ENCODE data around the gene POLD1. TPM values are rescaled to one million over a fixed set of nuclear protein-coding genes. Genes with fewer than 3 reads are reported as not detected.

The POLD1 gene
- polyA plus RNA-seq (2012; rRNA removed), result 28.6 and 33.6 TPM in 2 replicates
- polyA plus RNA-seq (2012; cell fraction: cytosol; rRNA removed), result 8.1 and 14.9 TPM in 2 replicates
- 109 and 151 TPM in 2 replicates for polyA plus RNA-seq (2012; cell fraction: nucleus; rRNA removed)

DNA sequence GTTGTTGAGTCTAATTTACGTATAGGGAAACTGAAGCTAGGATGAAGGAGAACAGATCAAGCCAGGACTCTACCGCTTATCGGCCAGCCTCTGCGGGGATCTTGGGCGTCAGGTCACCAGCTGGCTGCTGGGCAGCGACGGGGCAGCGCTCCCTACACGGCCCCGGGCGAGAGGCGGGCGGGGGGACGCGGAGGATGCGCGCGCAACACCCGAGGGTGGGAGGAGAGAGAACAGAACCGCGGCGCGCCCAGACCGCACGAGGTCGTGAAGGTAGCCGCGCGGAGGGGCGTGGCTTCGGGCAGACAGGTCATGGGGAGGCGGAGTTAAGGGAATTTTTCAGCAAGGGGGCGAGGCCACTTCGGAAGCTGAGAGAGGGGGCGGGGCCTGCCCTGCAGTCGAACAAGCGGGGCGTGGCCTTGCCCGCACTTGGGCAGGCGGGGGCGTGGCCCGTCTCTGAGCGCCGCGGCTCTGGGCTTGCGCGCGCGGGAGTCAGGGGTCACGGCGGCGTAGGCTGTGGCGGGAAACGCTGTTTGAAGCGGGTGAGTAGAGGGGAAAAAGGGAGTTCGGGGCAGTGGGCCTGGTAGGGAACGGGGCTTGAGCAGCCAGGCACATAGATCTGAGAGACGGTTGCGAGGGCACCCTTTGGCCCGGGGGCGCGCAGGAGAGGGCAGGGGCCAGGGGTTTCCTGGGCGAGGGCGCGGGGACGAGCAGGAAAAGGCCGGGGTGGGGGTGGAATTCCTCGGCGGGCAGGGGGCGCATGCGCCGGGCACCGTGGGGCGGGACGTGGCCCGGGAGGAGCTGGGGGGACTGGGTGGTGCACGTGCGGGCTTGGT is at the start of gene POLD1:
Gene POLD1, plus strand, starts transcription at position 496 of the 833 bp plus-strand sequence. CDS start 14,505 bp downstream, outside the sequence.
- 0 out of 2 replicates have a peak, but pooled peaks have one; percentile 33 for TF ChIP-seq JUND (IDR thresholded peaks at IDR 0.05)
- TF ChIP-seq, protein P1, sequence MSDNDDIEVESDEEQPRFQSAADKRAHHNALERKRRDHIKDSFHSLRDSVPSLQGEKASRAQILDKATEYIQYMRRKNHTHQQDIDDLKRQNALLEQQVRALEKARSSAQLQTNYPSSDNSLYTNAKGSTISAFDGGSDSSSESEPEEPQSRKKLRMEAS (IDR thresholded peaks at IDR 0.05; ENCODE audit: low read depth), result peak; percentile 88
- no peak for TF ChIP-seq TEAD4 (IDR thresholded peaks at IDR 0.05; ENCODE audit: borderline replicate concordance, insufficient read depth)
- TF ChIP-seq, protein P2, sequence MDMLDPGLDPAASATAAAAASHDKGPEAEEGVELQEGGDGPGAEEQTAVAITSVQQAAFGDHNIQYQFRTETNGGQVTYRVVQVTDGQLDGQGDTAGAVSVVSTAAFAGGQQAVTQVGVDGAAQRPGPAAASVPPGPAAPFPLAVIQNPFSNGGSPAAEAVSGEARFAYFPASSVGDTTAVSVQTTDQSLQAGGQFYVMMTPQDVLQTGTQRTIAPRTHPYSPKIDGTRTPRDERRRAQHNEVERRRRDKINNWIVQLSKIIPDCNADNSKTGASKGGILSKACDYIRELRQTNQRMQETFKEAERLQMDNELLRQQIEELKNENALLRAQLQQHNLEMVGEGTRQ (IDR thresholded peaks at IDR 0.05; ENCODE audit: borderline replicate concordance, low read depth, low read length), result no peak; the same call in 1 of the 2 replicates
- TF ChIP-seq RCOR1 (IDR thresholded peaks at IDR 0.05; ENCODE audit: low read length), result peak; percentile 40; the same call in 1 of the 2 replicates
- no peak; the same call in 1 of the 2 replicates for TF ChIP-seq TCF12 (IDR thresholded peaks at IDR 0.05)
- TF ChIP-seq RAD21 (IDR thresholded peaks at IDR 0.05; ENCODE audit: low read length), result no peak
- TF ChIP-seq, protein P3, sequence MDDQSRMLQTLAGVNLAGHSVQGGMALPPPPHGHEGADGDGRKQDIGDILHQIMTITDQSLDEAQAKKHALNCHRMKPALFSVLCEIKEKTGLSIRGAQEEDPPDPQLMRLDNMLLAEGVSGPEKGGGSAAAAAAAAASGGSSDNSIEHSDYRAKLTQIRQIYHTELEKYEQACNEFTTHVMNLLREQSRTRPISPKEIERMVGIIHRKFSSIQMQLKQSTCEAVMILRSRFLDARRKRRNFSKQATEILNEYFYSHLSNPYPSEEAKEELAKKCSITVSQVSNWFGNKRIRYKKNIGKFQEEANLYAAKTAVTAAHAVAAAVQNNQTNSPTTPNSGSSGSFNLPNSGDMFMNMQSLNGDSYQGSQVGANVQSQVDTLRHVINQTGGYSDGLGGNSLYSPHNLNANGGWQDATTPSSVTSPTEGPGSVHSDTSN (IDR thresholded peaks at IDR 0.05), result peak; percentile 77
- peak; percentile 75 for TF ChIP-seq MXI1 (IDR thresholded peaks at IDR 0.05; ENCODE audit: low read depth, low read length)
- TF ChIP-seq, protein P4, sequence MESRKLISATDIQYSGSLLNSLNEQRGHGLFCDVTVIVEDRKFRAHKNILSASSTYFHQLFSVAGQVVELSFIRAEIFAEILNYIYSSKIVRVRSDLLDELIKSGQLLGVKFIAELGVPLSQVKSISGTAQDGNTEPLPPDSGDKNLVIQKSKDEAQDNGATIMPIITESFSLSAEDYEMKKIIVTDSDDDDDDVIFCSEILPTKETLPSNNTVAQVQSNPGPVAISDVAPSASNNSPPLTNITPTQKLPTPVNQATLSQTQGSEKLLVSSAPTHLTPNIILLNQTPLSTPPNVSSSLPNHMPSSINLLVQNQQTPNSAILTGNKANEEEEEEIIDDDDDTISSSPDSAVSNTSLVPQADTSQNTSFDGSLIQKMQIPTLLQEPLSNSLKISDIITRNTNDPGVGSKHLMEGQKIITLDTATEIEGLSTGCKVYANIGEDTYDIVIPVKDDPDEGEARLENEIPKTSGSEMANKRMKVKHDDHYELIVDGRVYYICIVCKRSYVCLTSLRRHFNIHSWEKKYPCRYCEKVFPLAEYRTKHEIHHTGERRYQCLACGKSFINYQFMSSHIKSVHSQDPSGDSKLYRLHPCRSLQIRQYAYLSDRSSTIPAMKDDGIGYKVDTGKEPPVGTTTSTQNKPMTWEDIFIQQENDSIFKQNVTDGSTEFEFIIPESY (IDR thresholded peaks at IDR 0.05; ENCODE audit: borderline replicate concordance, low read depth), result peak; percentile 28; the same call in 1 of the 2 replicates
- peak; percentile 76 for TF ChIP-seq NRF1 (IDR thresholded peaks at IDR 0.05; ENCODE audit: low read depth, low read length)
- peak; percentile 51; the same call in 1 of the 2 replicates for TF ChIP-seq SIN3A (IDR thresholded peaks at IDR 0.05; ENCODE audit: borderline replicate concordance, low read depth, low read length)
- TF ChIP-seq, protein P5, sequence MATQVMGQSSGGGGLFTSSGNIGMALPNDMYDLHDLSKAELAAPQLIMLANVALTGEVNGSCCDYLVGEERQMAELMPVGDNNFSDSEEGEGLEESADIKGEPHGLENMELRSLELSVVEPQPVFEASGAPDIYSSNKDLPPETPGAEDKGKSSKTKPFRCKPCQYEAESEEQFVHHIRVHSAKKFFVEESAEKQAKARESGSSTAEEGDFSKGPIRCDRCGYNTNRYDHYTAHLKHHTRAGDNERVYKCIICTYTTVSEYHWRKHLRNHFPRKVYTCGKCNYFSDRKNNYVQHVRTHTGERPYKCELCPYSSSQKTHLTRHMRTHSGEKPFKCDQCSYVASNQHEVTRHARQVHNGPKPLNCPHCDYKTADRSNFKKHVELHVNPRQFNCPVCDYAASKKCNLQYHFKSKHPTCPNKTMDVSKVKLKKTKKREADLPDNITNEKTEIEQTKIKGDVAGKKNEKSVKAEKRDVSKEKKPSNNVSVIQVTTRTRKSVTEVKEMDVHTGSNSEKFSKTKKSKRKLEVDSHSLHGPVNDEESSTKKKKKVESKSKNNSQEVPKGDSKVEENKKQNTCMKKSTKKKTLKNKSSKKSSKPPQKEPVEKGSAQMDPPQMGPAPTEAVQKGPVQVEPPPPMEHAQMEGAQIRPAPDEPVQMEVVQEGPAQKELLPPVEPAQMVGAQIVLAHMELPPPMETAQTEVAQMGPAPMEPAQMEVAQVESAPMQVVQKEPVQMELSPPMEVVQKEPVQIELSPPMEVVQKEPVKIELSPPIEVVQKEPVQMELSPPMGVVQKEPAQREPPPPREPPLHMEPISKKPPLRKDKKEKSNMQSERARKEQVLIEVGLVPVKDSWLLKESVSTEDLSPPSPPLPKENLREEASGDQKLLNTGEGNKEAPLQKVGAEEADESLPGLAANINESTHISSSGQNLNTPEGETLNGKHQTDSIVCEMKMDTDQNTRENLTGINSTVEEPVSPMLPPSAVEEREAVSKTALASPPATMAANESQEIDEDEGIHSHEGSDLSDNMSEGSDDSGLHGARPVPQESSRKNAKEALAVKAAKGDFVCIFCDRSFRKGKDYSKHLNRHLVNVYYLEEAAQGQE (IDR thresholded peaks at IDR 0.05; ENCODE audit: low read depth, low read length), result 0 out of 2 replicates have a peak, but pooled peaks have one; percentile 24
- no peak for TF ChIP-seq RFX5 (IDR thresholded peaks at IDR 0.05; ENCODE audit: low read length)
- peak; percentile 71 for TF ChIP-seq POLR2AphosphoS5 (IDR thresholded peaks at IDR 0.05; ENCODE audit: low read depth, low read length)
- TF ChIP-seq ELF1 (IDR thresholded peaks at IDR 0.05), result peak; percentile 37
- no peak for TF ChIP-seq FOXM1 (IDR thresholded peaks at IDR 0.05; ENCODE audit: low read depth)
- TF ChIP-seq TAF1 (IDR thresholded peaks at IDR 0.05; ENCODE audit: borderline replicate concordance, low read depth, low read length), result 0 out of 2 replicates have a peak, but pooled peaks have one; percentile 3
- Histone ChIP-seq H3K79me2 (ENCODE audit: insufficient read depth) (peaks cover 43% of the 10 kb centered on the region), H3K4me2 (peak within 1 kb of the TSS; percentile 87), H3K36me3 (replicated peaks in 1 of 2; ENCODE audit: control insufficient read depth in 1 of 2, insufficient read depth in 2 of 2, low read length in 1 of 2) (peaks cover 7 to 48% of the 10 kb centered on the region in 2 experiments), H2AFZ (ENCODE audit: low read depth) (peak within 1 kb of the TSS; percentile 74; the same call in 1 of the 2 replicates), H3K4me3 (ENCODE audit: low read depth in 2 of 2, low read length in 1 of 2) (peak within 1 kb of the TSS; percentile 56 to 88), H3K4me1 (ENCODE audit: control insufficient read depth in 1 of 2, insufficient read depth in 2 of 2, low read depth in 1 of 2, low read length in 1 of 2) (peaks cover 0 to 13% of the 10 kb centered on the region in 2 experiments; a peak in 1 of 4 replicates), H4K20me1 (ENCODE audit: insufficient read depth) (peaks cover 4% of the 10 kb centered on the region; the same call in 1 of the 2 replicates), H3K9me2 (no peaks in the 10 kb centered on the region), H3F3A (replicated peaks; ENCODE audit: insufficient read depth) (peaks cover 17% of the 10 kb centered on the region), H3K27me3 (ENCODE audit: insufficient read depth) (no peaks in the 10 kb centered on the region), H3K9me3 (no peaks in the 10 kb centered on the region), H3K27ac (ENCODE audit: low read depth in 2 of 2, low read length in 1 of 2) (peak within 1 kb of the TSS; percentile 76 to 89), H3K9ac (peak within 1 kb of the TSS; percentile 74)
- CTCF ChIA-PET, result interaction anchor here (0.6 to 1.8 kb wide), 11 partner anchors 8 to 173 kb away, joined by 3 to 9 read pairs (median 4); partner anchors contain the start of gene NR1H2
- 2% methylated on average over 59 of the region's 78 CpGs for WGBS (ENCODE audit: low lambda C conversion rate)
- DNase-seq, result peak; percentile 99
- POLR2A ChIA-PET, result interaction anchor here (0.7 to 2.6 kb wide), 5 partner anchors 8 to 127 kb away, joined by 3 to 9 read pairs (median 3); partner anchors contain the start of genes JOSD2 and NR1H2

All from SK-N-SH (cell line).